ENCODE data around the gene UTP14C. TPM values are rescaled to one million over a fixed set of nuclear protein-coding genes. Genes with fewer than 3 reads are reported as not detected.

Gene UTP14C
- total RNA-seq, 1 donor from 2014 or later: 29.1 TPM

DNA sequence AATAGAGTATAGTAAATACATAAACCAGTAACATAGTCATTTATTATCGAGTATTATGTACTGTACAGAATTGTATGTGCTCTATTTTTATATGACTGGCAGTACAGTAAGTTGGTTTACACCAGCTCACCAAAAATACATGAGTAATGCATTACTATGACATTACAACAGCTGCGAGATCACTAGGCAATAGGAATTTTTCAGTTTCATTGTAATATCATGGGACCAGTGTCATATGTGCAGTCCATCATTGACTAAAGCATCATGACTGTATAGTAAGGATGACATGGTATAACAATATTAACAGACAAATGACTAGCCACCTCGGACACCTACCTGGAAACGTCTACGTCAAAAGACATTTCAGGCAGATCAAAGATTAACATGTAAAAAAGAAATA lies 46.9 kb upstream of the UTP14C start:
- H3K4me3 Mint-ChIP-seq: no peak overlapping the region
- H3K36me3 ChIP-seq: no peaks in the 10 kb centered on the region
- no peaks in the 10 kb centered on the region for H3F3A ChIP-seq (ENCODE audit: low read depth)
- DNase-seq (ENCODE audit: low spot score): no peak
- H3K4me3 ChIP-seq: no peak overlapping the region
- H3K4me1 Mint-ChIP-seq: peaks cover 4% of the 10 kb centered on the region
- no peak overlapping the region for H3K4me2 ChIP-seq
- H3K79me2 ChIP-seq (ENCODE audit: low read depth): no peaks in the 10 kb centered on the region
- no peak overlapping the region for H3K27ac ChIP-seq
- TF ChIP-seq CTCF (IDR thresholded peaks at IDR 0.05): no peak
- no peak for TF ChIP-seq EZH2phosphoT487 (IDR thresholded peaks at IDR 0.05)
- no peak for TF ChIP-seq EZH2 (IDR thresholded peaks at IDR 0.05)
- no peaks in the 10 kb centered on the region for H4K20me1 ChIP-seq (ENCODE audit: low read depth)
- no peaks in the 10 kb centered on the region for H3K9me3 ChIP-seq (ENCODE audit: low read depth)
- H3K9me3 Mint-ChIP-seq: no peaks in the 10 kb centered on the region
- no peak overlapping the region for H3K27ac Mint-ChIP-seq
- H3K4me1 ChIP-seq: peaks cover 8% of the 10 kb centered on the region
- H2AFZ ChIP-seq (replicated peaks): no peak overlapping the region
- no peaks in the 10 kb centered on the region for H3K36me3 Mint-ChIP-seq
- H3K9ac ChIP-seq: no peak overlapping the region
- no peaks in the 10 kb centered on the region for H3K27me3 Mint-ChIP-seq (ENCODE audit: insufficient read depth, low read depth)
- no peaks in the 10 kb centered on the region for H3K27me3 ChIP-seq

DNA sequence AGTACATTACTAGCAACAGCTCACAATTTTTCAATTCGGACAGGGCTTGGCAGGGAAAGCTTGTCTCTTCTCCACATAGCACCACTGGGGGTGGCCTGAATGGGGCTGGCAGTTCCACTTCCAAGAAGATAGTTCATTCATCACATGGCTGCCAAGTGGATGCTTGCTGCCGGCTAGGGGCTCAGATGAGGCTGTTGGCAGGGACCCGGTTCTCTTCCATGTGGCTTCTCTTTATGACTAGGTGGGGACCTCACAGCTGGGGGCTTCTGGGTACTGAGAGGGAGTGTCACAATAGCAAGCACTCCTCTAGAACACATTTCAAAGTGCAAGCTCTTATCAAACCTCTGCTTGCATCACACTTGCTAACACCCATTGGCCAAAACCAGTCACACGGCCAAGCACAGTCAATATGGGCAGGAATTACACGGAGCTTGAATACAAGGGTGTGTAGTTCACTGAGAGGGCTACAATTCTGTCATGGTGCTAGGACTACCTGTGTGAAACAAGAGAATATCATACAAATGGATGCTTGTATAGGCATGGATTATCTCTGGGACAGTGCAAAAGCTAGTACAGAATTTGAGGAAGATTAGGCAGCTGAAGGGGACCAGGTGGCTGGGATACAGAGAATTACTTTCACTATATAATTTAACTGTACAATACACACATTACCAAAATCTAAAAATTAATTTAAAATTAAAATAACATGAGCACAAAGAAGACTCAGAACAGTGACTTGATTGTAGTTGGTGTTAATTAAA lies 45.5 kb upstream of the UTP14C start:
- DNase-seq (ENCODE audit: low spot score): no peak
- Mint-ChIP-seq H3K27me3 (ENCODE audit: insufficient read depth, low read depth) (no peaks in the 10 kb centered on the region), H3K9me3 (no peaks in the 10 kb centered on the region), H3K4me1 (peaks cover 4% of the 10 kb centered on the region), H3K4me3 (no peak overlapping the region), H3K27ac (no peak overlapping the region), H3K36me3 (no peaks in the 10 kb centered on the region)
- Histone ChIP-seq H2AFZ (replicated peaks) (no peak overlapping the region), H3K9ac (no peak overlapping the region), H3K4me2 (no peak overlapping the region), H3K27ac (no peak overlapping the region), H4K20me1 (ENCODE audit: low read depth) (no peaks in the 10 kb centered on the region), H3K27me3 (no peaks in the 10 kb centered on the region), H3F3A (ENCODE audit: low read depth) (no peaks in the 10 kb centered on the region), H3K4me3 (no peak overlapping the region), H3K4me1 (peaks cover 8% of the 10 kb centered on the region), H3K36me3 (no peaks in the 10 kb centered on the region), H3K79me2 (ENCODE audit: low read depth) (no peaks in the 10 kb centered on the region), H3K9me3 (ENCODE audit: low read depth) (no peaks in the 10 kb centered on the region)
- no peak for TF ChIP-seq EZH2phosphoT487 (IDR thresholded peaks at IDR 0.05)
- no peak for TF ChIP-seq CTCF (IDR thresholded peaks at IDR 0.05)
- TF ChIP-seq EZH2 (IDR thresholded peaks at IDR 0.05): no peak

- no peak for TF ChIP-seq CTCF (IDR thresholded peaks at IDR 0.05)
- TF ChIP-seq EZH2 (IDR thresholded peaks at IDR 0.05): no peak
- TF ChIP-seq EZH2phosphoT487 (IDR thresholded peaks at IDR 0.05): no peak
- H3K9ac ChIP-seq: no peak overlapping the region
- no peaks in the 10 kb centered on the region for H3F3A ChIP-seq (ENCODE audit: low read depth)
- no peaks in the 10 kb centered on the region for H3K36me3 ChIP-seq
- no peaks in the 10 kb centered on the region for H3K9me3 ChIP-seq (ENCODE audit: low read depth)
- H3K79me2 ChIP-seq (ENCODE audit: low read depth): no peaks in the 10 kb centered on the region
- H3K27me3 ChIP-seq: no peaks in the 10 kb centered on the region
- Mint-ChIP-seq H3K36me3 (peaks cover 2% of the 10 kb centered on the region), H3K9me3 (peaks cover 17% of the 10 kb centered on the region), H3K4me3 (no peak overlapping the region), H3K27me3 (ENCODE audit: insufficient read depth, low read depth) (no peaks in the 10 kb centered on the region), H3K27ac (no peak overlapping the region), H3K4me1 (peaks cover 4% of the 10 kb centered on the region)
- no peak overlapping the region for H3K4me3 ChIP-seq
- no peaks in the 10 kb centered on the region for H4K20me1 ChIP-seq (ENCODE audit: low read depth)
- H3K4me1 ChIP-seq: peaks cover 8% of the 10 kb centered on the region
- H2AFZ ChIP-seq (replicated peaks): no peak overlapping the region
- no peak overlapping the region for H3K27ac ChIP-seq
- no peak for DNase-seq (ENCODE audit: low spot score)
- H3K4me2 ChIP-seq: no peak overlapping the region
These were observed 43.6 kb upstream of the UTP14C start for GRCh38 chr13:51980908-51981307.
